Esophagus (tissue), 2 donors: ENCODE results near the gene DHX8. TPM values are rescaled to one million over a fixed set of nuclear protein-coding genes. Genes with fewer than 3 reads are reported as not detected.

Experiments
- H3K27ac ChIP-seq, 2 donors: one replicate each; pipeline ENCODE4 v1.5.1; 2013; ENCODE audit warnings: low read depth in 2 of 2, mild to moderate bottlenecking in 2 of 2, inconsistent platforms in 1 of 2, low read length in 1 of 2, moderate library complexity in 1 of 2
- H3K27me3 ChIP-seq, 2 donors: one replicate each; pipeline ENCODE4 v1.6.1; 2013; ENCODE audit warnings: low read length in 2 of 2, control low read depth in 1 of 2, mild to moderate bottlenecking in 1 of 2; ENCODE audit not compliant: insufficient read depth in 2 of 2, control insufficient read depth in 1 of 2
- H3K36me3 ChIP-seq, 2 donors: one replicate each; pipeline ENCODE4 v1.6.1; 2013; ENCODE audit warnings: low read length in 1 of 2; ENCODE audit not compliant: control insufficient read depth in 2 of 2, insufficient read depth in 2 of 2
- H3K4me1 ChIP-seq, 2 donors: one replicate each; pipeline ENCODE4 v1.6.1; 2013; ENCODE audit warnings: low read length in 1 of 2; ENCODE audit not compliant: control insufficient read depth in 2 of 2, insufficient read depth in 2 of 2
- H3K4me3 ChIP-seq, 2 donors: one replicate each; pipeline ENCODE4 v1.5.1; 2013; ENCODE audit warnings: low read length in 2 of 2, mild to moderate bottlenecking in 2 of 2, low read depth in 1 of 2, moderate library complexity in 1 of 2
- H3K9me3 ChIP-seq, 2 donors: one replicate each; pipeline ENCODE4 v1.6.1; 2013; ENCODE audit warnings: mild to moderate bottlenecking in 2 of 2, low read depth in 1 of 2, low read length in 1 of 2, moderate library complexity in 1 of 2; ENCODE audit not compliant: control insufficient read depth in 2 of 2, insufficient read depth in 1 of 2
- WGBS, 2 donors: extraction: QIAGEN DNeasy Blood & Tissue Kit; methylation state at CpG; one replicate each; pipeline ENCODE4 v1.1.7; 2013; 5-methylcytosine and 5-hydroxymethylcytosine counted together
- polyA plus RNA-seq, 2 donors: library from polyadenylated mRNA; stranded (reverse); fragments of 200-250 nt; gene quantifications; one replicate each; pipeline ENCODE4 v1.2.3, GENCODE V29; 2013
- donor health status: healthy with polysubstance abuse.
- donor health status: Bipolar disorder and iron deficiency.

Gene DHX8
- 10 to 100 TPM; 18.2 to 21.6 TPM for polyA plus RNA-seq

DNA sequence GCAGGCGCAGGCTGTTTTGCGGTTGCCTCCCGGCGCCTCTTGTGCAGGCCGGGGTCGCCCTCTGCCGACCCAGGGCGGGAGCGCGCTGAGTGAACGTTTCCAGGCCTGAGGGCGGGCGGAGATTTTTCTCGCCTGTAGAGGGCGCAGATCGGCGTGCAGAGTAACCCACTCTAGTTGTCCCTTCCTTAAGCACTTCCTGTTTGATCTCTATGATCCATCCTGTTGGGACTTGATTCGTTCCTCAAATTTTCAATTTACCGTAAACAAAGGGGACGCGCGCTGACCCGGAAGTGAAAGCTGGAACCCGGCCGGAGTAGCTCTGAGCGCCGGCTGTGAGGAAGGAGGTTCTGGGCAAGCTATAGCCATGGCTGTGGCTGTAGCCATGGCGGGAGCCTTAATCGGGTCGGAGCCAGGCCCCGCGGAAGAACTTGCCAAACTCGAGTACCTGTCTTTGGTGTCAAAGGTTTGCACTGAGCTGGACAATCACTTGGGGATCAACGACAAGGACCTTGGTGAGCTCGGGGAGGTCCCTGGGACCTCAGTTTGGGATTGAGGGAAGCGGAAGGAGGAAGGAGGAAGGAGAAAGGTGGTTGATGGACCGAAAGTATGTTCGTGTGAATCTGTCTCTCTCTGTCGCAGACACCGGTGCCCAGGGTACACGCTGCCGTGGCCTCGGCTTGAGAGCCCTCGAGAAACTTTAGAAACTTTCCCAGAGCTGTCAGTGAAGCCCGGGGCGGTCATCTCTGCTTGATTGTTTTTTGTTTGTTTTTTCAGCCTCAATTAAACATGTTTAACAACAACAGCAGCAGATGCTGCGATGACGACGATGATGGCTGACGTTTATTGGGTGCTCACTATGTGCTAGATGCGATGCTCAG lies at the start of gene DHX8:
TSS of gene DHX8 (plus strand) at position 302 of the 878 bp plus-strand sequence. CDS start at position 365, 63 bp downstream.
- peaks cover 3 to 7% of the 10 kb centered on the region in 2 donors for H3K4me1 ChIP-seq
- no peaks in the 10 kb centered on the region for H3K27me3 ChIP-seq
- no peaks in the 10 kb centered on the region for H3K36me3 ChIP-seq
- 0% methylated on average over 51 of the region's 51 CpGs for WGBS, 2 donors
- peak within 1 kb of the TSS; percentile 71 to 93 for H3K4me3 ChIP-seq
- peak within 1 kb of the TSS; percentile 80 to 94 for H3K27ac ChIP-seq
- no peaks in the 10 kb centered on the region for H3K9me3 ChIP-seq

DNA sequence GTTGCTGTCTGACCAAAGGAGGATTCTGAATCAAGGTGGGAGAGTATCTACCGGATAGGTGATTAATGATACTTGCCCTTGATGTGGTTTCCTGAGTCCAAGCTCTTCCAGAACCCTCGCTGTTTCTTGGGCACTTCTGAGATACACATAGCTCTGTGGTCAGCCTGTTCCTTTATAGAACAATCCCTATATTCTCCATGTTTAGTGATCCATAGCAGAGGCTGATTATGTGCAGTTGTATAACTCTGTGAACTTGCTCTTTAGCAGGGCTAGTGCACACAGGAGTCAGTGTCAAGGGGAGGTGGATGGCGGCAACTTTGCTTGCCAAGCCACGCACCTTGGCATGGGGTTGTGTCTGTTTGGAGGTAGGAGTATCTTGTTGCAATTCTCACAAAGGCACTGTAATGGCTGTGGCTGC lies 48.9 kb upstream of the DHX8 start:
- 49 to 63% methylated on average over 4 of the region's 4 CpGs for WGBS, 2 donors

DNA sequence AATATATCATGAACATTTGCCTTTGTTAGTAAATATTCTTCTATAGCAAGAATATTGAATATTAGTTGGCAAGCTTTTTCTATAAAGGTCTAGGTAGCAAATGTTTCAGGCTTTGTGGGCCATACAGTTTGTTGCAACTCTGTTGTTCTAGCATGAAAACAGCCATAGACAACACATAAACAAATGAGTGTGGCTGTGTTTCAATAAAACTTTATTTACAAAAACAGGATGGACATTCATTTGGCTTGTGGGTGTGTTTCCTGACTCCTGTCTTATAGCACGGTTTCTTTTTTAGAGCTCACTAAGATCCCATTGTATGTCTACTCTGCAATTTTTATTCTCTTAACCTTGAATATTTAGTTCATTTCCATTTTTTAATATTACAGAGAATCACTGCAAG lies 46.0 kb upstream of the DHX8 start:
- Histone ChIP-seq H3K27ac (no peak overlapping the region), H3K4me1 (peaks cover 0 to 3% of the 10 kb centered on the region in 2 donors), H3K27me3 (no peaks in the 10 kb centered on the region), H3K9me3 (no peaks in the 10 kb centered on the region), H3K36me3 (no peaks in the 10 kb centered on the region), H3K4me3 (no peak overlapping the region)
- WGBS, 2 donors = 69 to 76% methylated on average over 1 of the region's 1 CpG

More for the DNA sequence above, 48.9 kb upstream of the DHX8 start:
- no peaks in the 10 kb centered on the region for H3K36me3 ChIP-seq
- H3K4me3 ChIP-seq = no peak overlapping the region
- no peak overlapping the region for H3K27ac ChIP-seq
- H3K4me1 ChIP-seq = peaks cover 0 to 3% of the 10 kb centered on the region in 2 donors
- no peaks in the 10 kb centered on the region for H3K9me3 ChIP-seq
- H3K27me3 ChIP-seq = no peaks in the 10 kb centered on the region

DNA sequence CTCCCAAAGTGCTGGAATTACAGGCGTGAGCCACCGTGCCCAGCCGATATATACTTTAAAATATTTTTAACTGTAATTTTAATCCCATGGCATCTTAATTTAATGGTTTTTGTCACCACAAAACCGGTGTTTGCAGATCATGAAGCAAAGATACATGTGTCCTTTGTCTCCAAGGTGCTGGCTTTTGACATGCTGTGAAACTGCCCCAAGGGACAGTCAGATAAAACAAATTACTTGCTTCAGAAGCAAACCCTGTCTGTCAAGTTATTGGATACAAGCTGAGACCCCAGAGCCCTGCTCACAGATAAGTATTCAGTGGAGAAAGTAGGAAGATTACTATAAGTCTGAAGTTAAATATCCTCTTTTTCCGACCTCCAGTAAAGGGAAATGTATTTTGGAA lies 45.1 kb upstream of the DHX8 start:
- no peaks in the 10 kb centered on the region for H3K27me3 ChIP-seq
- no peak overlapping the region for H3K27ac ChIP-seq
- no peaks in the 10 kb centered on the region for H3K9me3 ChIP-seq
- H3K4me1 ChIP-seq = peaks cover 0 to 3% of the 10 kb centered on the region in 2 donors
- WGBS, 2 donors = 61 to 64% methylated on average over 5 of the region's 5 CpGs
- no peaks in the 10 kb centered on the region for H3K36me3 ChIP-seq
- H3K4me3 ChIP-seq = no peak overlapping the region

DNA sequence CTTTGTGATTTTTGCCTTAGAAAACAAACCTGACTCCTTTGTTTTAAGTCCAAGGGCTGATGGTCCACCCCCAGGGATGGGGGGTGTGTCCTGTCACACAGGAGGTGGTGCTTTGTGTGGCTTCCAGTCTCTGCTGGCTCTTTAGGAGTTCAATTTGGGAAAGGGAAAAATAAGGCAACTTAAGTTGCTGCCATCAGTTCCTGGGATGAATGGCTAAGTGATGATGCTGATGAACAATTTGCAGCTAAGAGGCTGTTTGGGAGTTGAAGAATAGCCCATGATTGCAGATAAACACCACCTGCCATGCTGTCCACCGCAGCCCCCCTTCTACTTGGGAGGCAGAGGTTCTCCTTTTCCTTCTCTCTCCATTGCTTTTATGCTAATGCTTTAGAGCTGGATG lies 44.7 kb upstream of the DHX8 start:
- H3K4me3 ChIP-seq = no peak overlapping the region
- 56 to 80% methylated on average over 1 of the region's 1 CpG for WGBS, 2 donors
- peaks cover 0 to 3% of the 10 kb centered on the region in 2 donors for H3K4me1 ChIP-seq
- H3K36me3 ChIP-seq = no peaks in the 10 kb centered on the region
- no peaks in the 10 kb centered on the region for H3K9me3 ChIP-seq
- no peak overlapping the region for H3K27ac ChIP-seq
- H3K27me3 ChIP-seq = no peaks in the 10 kb centered on the region

DNA sequence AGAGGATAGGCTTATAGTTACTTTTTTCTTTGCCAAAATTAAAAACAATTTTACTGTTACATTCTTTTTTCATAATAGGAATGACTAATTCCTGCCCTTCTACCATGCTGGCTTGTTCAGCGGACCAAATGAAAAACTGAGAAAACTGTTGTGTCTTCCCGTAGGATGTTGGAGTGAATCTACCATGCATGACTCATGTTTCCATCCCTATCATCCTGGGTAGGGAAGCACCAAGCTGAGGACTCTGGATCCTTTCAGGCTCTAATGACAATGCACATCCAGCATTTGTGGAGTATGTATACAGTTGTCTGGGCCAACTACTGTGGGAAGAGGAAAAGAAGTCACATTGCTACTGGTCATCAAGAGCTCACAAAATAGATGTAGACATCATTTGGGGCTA lies 41.1 kb upstream of the DHX8 start:
- no peaks in the 10 kb centered on the region for H3K4me1 ChIP-seq
- H3K9me3 ChIP-seq = no peaks in the 10 kb centered on the region
- 41 to 43% methylated on average over 2 of the region's 2 CpGs for WGBS, 2 donors
- H3K36me3 ChIP-seq = no peaks in the 10 kb centered on the region
- no peaks in the 10 kb centered on the region for H3K27me3 ChIP-seq
- H3K27ac ChIP-seq = no peak overlapping the region
- H3K4me3 ChIP-seq = no peak overlapping the region

DNA sequence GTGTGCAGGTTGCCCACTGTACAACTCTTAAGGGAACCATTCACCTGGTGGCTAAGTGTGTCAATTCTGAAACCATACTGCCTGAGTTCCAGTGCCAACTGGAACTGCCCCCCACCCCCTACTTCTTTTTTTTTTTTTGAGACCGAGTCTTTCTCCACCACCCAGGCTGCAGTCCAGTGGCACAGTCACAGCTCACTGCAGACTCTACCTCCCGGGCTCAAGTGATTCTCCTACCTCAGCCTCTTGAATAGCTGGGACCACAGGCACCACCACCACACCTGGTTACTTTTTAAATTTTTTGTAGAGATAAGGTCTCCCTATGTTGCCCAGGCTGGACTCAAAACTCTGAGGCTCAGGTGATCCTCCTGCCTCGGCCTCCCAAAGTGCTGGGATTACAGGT lies 40.4 kb upstream of the DHX8 start:
- no peaks in the 10 kb centered on the region for H3K36me3 ChIP-seq
- H3K27ac ChIP-seq = peak overlapping the region; percentile 41 to 65
- no peaks in the 10 kb centered on the region for H3K27me3 ChIP-seq
- no peak overlapping the region for H3K4me3 ChIP-seq
- no peaks in the 10 kb centered on the region for H3K9me3 ChIP-seq
- no peaks in the 10 kb centered on the region for H3K4me1 ChIP-seq
- WGBS, 2 donors = 85 to 86% methylated on average over 3 of the region's 3 CpGs

DNA sequence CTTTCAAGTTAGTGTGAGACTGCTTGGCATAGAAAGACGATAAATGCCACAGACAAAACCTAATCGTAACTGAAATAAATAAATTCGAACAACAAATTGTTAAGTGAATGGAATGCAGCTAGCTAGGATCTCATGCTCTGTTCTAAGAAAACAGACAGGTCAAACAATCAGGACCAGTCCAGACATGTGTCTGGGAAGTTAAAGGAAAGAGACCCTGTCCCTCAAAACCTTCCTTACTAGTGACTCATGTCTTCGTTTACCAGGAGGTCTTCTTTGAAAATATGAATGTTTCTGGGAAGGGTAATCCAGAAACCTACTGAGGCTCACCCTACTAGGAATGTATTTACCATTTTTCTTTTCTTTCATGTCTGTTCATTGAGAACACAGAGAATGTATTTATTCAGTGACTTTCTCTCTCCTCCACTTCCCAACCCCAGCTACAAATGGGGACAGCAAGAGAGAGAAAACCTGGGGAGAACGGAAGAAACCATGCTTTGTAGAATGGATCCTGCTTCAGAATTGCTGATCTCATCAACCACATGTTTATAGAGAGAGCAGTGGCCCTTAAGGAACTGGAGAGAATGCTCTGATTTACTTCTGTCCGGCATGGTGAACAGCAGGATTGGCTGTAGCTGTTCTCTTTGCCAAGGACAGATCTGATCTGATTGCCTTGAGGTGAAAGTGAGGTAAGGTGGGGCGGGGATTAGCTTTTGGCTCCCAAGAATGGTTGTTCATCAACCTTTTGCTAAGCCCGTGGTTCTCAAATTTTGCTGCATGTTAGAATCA lies 39.4 kb upstream of the DHX8 start:
- Histone ChIP-seq H3K36me3 (no peaks in the 10 kb centered on the region), H3K9me3 (no peaks in the 10 kb centered on the region), H3K4me3 (no peak overlapping the region), H3K27me3 (no peaks in the 10 kb centered on the region), H3K4me1 (no peaks in the 10 kb centered on the region), H3K27ac (peak overlapping the region; percentile 70 to 87)
- 50% methylated on average over 8 of the region's 8 CpGs for WGBS, 2 donors

DNA sequence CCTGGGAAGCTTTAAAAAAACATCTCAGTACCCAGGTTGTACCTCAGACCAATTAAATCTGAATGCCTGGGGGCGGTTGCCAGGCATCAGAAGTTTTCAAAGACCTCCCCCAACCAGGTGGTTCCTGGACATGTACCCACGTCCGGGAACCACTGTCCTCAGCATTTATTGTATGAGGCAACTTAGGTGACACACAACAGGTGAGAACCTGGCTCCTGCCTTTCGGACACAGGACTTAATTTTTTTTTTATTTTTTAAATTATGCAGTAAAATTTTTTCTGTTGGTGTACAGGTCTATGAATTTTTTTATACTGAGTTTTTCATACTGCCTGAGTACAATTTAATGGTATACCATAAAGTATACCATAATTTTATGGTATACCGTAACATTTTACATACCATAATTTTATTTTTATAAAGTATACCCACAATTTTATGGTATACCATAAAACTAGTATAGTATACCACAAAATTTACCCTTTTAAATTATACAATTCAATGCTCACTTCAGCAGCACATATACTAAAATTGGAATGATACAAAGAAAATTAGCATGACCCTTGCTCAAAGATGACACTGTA lies 38.7 kb upstream of the DHX8 start:
- Histone ChIP-seq H3K4me1 (no peaks in the 10 kb centered on the region), H3K36me3 (no peaks in the 10 kb centered on the region), H3K27ac (peak overlapping the region; percentile 70 to 87), H3K27me3 (no peaks in the 10 kb centered on the region), H3K4me3 (no peak overlapping the region), H3K9me3 (no peaks in the 10 kb centered on the region)
- 53 to 55% methylated on average over 5 of the region's 5 CpGs for WGBS, 2 donors
